ENCODE measurements around the gene GSK3B. TPM values are rescaled to one million over a fixed set of nuclear protein-coding genes. Genes with fewer than 3 reads are reported as not detected.

The GSK3B gene
- total RNA-seq, 2 donors from 2014 or later, result 57.3 to 59.8 TPM

GRCh38 chr3:120140098-120140742, 46.0 kb upstream of the GSK3B start:
- Histone ChIP-seq H3K27me3 (ENCODE audit: control insufficient read depth, insufficient read depth, low read length, poor library complexity, severe bottlenecking) (no peaks in the 10 kb centered on the region), H3K4me3 (ENCODE audit: low read length) (no peak overlapping the region), H3K36me3 (ENCODE audit: control insufficient read depth, insufficient read depth, low read length) (no peaks in the 10 kb centered on the region), H3K9me3 (ENCODE audit: control insufficient read depth, low read length) (no peaks in the 10 kb centered on the region), H3K9ac (ENCODE audit: extremely low read depth, low read length, poor library complexity, severe bottlenecking) (no peak overlapping the region), H3K27ac (ENCODE audit: low read depth, low read length) (no peak overlapping the region), H3K4me1 (ENCODE audit: control insufficient read depth, insufficient read depth, low read length) (no peaks in the 10 kb centered on the region)
- 96 to 98% methylated on average over 8 to 52 of the region's 52 CpGs for WGBS, 2 experiments (ENCODE audit: insufficient coverage in 1 of 2, insufficient read length in 1 of 2)
- no peak for DNase-seq
- TF ChIP-seq CTCF (conservative IDR thresholded peaks at IDR 0.05), result no peak
- Mint-ChIP-seq H3K4me3 (no peak overlapping the region), H3K9me3 (peaks cover 7% of the 10 kb centered on the region), H3K4me1 (peaks cover under 1% of the 10 kb centered on the region), H3K27ac (no peak overlapping the region), H3K36me3 (ENCODE audit: low read depth) (no peaks in the 10 kb centered on the region), H3K27me3 (ENCODE audit: insufficient read depth) (no peaks in the 10 kb centered on the region)

GRCh38 chr3:120139140-120139539, 44.9 kb upstream of the GSK3B start:
- DNase-seq, result no peak
- WGBS, 2 experiments (ENCODE audit: insufficient coverage in 1 of 2, insufficient read length in 1 of 2), result 80 to 92% methylated on average over 1 to 4 of the region's 4 CpGs
- no peak overlapping the region for H3K27ac ChIP-seq (ENCODE audit: low read depth, low read length)
- no peak overlapping the region for H3K9ac ChIP-seq (ENCODE audit: extremely low read depth, low read length, poor library complexity, severe bottlenecking)
- H3K9me3 ChIP-seq (ENCODE audit: control insufficient read depth, low read length), result no peaks in the 10 kb centered on the region
- H3K4me1 ChIP-seq (ENCODE audit: control insufficient read depth, insufficient read depth, low read length), result no peaks in the 10 kb centered on the region
- no peaks in the 10 kb centered on the region for H3K27me3 ChIP-seq (ENCODE audit: control insufficient read depth, insufficient read depth, low read length, poor library complexity, severe bottlenecking)
- TF ChIP-seq CTCF (conservative IDR thresholded peaks at IDR 0.05), result no peak
- Mint-ChIP-seq H3K4me3 (no peak overlapping the region), H3K27me3 (ENCODE audit: insufficient read depth) (no peaks in the 10 kb centered on the region), H3K36me3 (ENCODE audit: low read depth) (no peaks in the 10 kb centered on the region), H3K27ac (no peak overlapping the region), H3K9me3 (peaks cover 7% of the 10 kb centered on the region), H3K4me1 (no peaks in the 10 kb centered on the region)
- H3K36me3 ChIP-seq (ENCODE audit: control insufficient read depth, insufficient read depth, low read length), result no peaks in the 10 kb centered on the region
- H3K4me3 ChIP-seq (ENCODE audit: low read length), result no peak overlapping the region

- Histone ChIP-seq H3K27ac (ENCODE audit: low read depth, low read length) (no peak overlapping the region), H3K9ac (ENCODE audit: extremely low read depth, low read length, poor library complexity, severe bottlenecking) (no peak overlapping the region), H3K36me3 (ENCODE audit: control insufficient read depth, insufficient read depth, low read length) (no peaks in the 10 kb centered on the region), H3K4me3 (ENCODE audit: low read length) (no peak overlapping the region), H3K27me3 (ENCODE audit: control insufficient read depth, insufficient read depth, low read length, poor library complexity, severe bottlenecking) (no peaks in the 10 kb centered on the region), H3K9me3 (ENCODE audit: control insufficient read depth, low read length) (no peaks in the 10 kb centered on the region), H3K4me1 (ENCODE audit: control insufficient read depth, insufficient read depth, low read length) (no peaks in the 10 kb centered on the region)
- WGBS, 2 experiments (ENCODE audit: insufficient coverage in 1 of 2, insufficient read length in 1 of 2), result 74 to 83% methylated on average over 1 of the region's 2 CpGs
- H3K4me1 Mint-ChIP-seq, result no peaks in the 10 kb centered on the region
- peaks cover 7% of the 10 kb centered on the region for H3K9me3 Mint-ChIP-seq
- no peaks in the 10 kb centered on the region for H3K27me3 Mint-ChIP-seq (ENCODE audit: insufficient read depth)
- peak; percentile 27 for TF ChIP-seq CTCF (conservative IDR thresholded peaks at IDR 0.05)
- H3K36me3 Mint-ChIP-seq (ENCODE audit: low read depth), result no peaks in the 10 kb centered on the region
- no peak overlapping the region for H3K4me3 Mint-ChIP-seq
- H3K27ac Mint-ChIP-seq, result no peak overlapping the region
- DNase-seq, result no peak
Observed at GRCh38 chr3:120137548-120137947, 43.3 kb upstream of the GSK3B start.
